CD4-positive, alpha-beta T cell (primary cell): ENCODE measurements around the gene KLRB1. TPM values are rescaled to one million over a fixed set of nuclear protein-coding genes. Genes with fewer than 3 reads are reported as not detected.

Experiments
- ATAC-seq: fragments of 200-7000 bp; cut with Tn5 transposase; one replicate; pipeline ENCODE4 v1.10.0; 2022; ENCODE audit warnings: mild to moderate bottlenecking; ENCODE audit not compliant: poor library complexity
- CTCF ChIA-PET: fragments of 350-600 bp; sonication (Branson Sonifier 250); formaldehyde crosslinking; loops from one replicate; lab custom pipeline; 2021; ENCODE audit warnings: antibody characterized with exemption, inconsistent platforms; lab: Charles Lee
- POLR2A ChIA-PET: fragments of 350-600 bp; sonication (Branson Sonifier 250); formaldehyde crosslinking; loops from one replicate; lab custom pipeline; 2021; ENCODE audit warnings: antibody characterized with exemption, inconsistent platforms; lab: Charles Lee
- DNase-seq, 14 experiments: peaks; one replicate each; pipeline ENCODE4 v3.0.0-alpha.2; 2013 to 2020; ENCODE audit warnings: mixed read lengths in 2 of 14
- H3K27ac ChIP-seq, 2 donors: one replicate each; pipeline versions ENCODE4 v1.5.1 to v1.7.0; 2013; ENCODE audit warnings: low read length in 2 of 2, low read depth in 1 of 2, mild to moderate bottlenecking in 1 of 2
- H3K27me3 ChIP-seq, 2 experiments: 1 replicate in 1 of 2; 2 replicates in 1 of 2; pipeline versions ENCODE4 v1.6.1 to v1.7.0; 2013; ENCODE audit warnings: low read length in 2 of 2, control low read depth in 1 of 2, mild to moderate bottlenecking in 1 of 2, moderate library complexity in 1 of 2; ENCODE audit not compliant: insufficient read depth in 2 of 2, control insufficient read depth in 1 of 2
- H3K36me3 ChIP-seq: one replicate; pipeline ENCODE4 v1.6.1; 2013; ENCODE audit warnings: low read length, control low read depth; ENCODE audit not compliant: insufficient read depth
- H3K4me1 ChIP-seq: one replicate; pipeline ENCODE4 v1.6.1; 2013; ENCODE audit warnings: low read length, control low read depth; ENCODE audit not compliant: insufficient read depth
- H3K4me3 ChIP-seq: one replicate; pipeline ENCODE4 v1.5.1; 2013; ENCODE audit warnings: mild to moderate bottlenecking, low read length, moderate library complexity
- H3K9me3 ChIP-seq, 2 experiments: 1 replicate in 1 of 2; 2 replicates in 1 of 2; pipeline versions ENCODE4 v1.6.1 to v1.7.0; 2013; ENCODE audit warnings: low read length in 2 of 2, mild to moderate bottlenecking in 2 of 2, control low read depth in 1 of 2, moderate library complexity in 1 of 2; ENCODE audit not compliant: control insufficient read depth in 1 of 2, insufficient read depth in 1 of 2
- H3K27ac Mint-ChIP-seq: one replicate; pipeline ENCODE4 v1.8.0; 2020; ENCODE audit warnings: mixed read lengths
- H3K27me3 Mint-ChIP-seq: one replicate; pipeline ENCODE4 v1.8.0; 2021; ENCODE audit warnings: mixed read lengths
- H3K36me3 Mint-ChIP-seq: one replicate; pipeline ENCODE4 v1.8.0; 2021; ENCODE audit warnings: low read depth, mixed read lengths
- H3K4me1 Mint-ChIP-seq: one replicate; pipeline ENCODE4 v1.8.0; 2021; ENCODE audit warnings: low read depth, mixed read lengths
- H3K4me3 Mint-ChIP-seq: one replicate; pipeline ENCODE4 v1.8.0; 2020; ENCODE audit warnings: mild to moderate bottlenecking, mixed read lengths
- H3K9me3 Mint-ChIP-seq: one replicate; pipeline ENCODE4 v1.8.0; 2020; ENCODE audit warnings: mixed read lengths
- CTCF ChIP-seq: fragments of 200-600 bp; IDR thresholded peaks from one replicate; pipeline ENCODE4 v1.8.0; 2022; ENCODE audit warnings: antibody characterized with exemption, mild to moderate bottlenecking
- intact Hi-C, 2 experiments: fragments of 100-400 bp; cut with DNase I in 1 of 2; cut with micrococcal nuclease in 1 of 2; formaldehyde crosslinking; loops; one replicate each; pipeline versions ENCODE4 v1.15.1 to v1.9.0; 2023 to 2025; cut with DNase I, micrococcal nuclease
- polyA plus RNA-seq, 2 donors: library from polyadenylated mRNA; unstranded; fragments of 120-200 nt; gene quantifications; one replicate each; pipeline ENCODE4 v1.2.1, GENCODE V29; 2013
- total RNA-seq, 174 experiments: library from RNA in 2 of 174; stranded (reverse) in 2 of 174; gene quantifications; one replicate each; pipeline ENCODE4 v1.2.3 and lab custom pipeline; 2021 to 2026

Gene KLRB1
- total RNA-seq = 10 to 100 TPM; 54.8 to 56.2 TPM
- polyA plus RNA-seq (2013, experiment 1 of 2) = 174 TPM
- 172 TPM for polyA plus RNA-seq (2013, experiment 2 of 2)
- 0.33 to 248 (median 62.7) reads per million in 172 experiments for total RNA-seq (lab: John Stamatoyannopoulos, UW)

GRCh38 chr12:9607716-9608115, at the start of gene KLRB1:
Gene KLRB1 (minus strand): TSS chr12:9607916. CDS start chr12:9607839, 77 bp downstream.
- H3K4me1 ChIP-seq = peaks cover 13% of the 10 kb centered on the region
- peak within 1 kb of the TSS; percentile 80 for H3K27ac Mint-ChIP-seq
- no peaks in the 10 kb centered on the region for H3K27me3 ChIP-seq
- no peak for TF ChIP-seq CTCF
- ATAC-seq (no peak), DNase-seq (peak in 2 of 14 experiments; percentile 16 to 36)
- H3K27ac ChIP-seq = peak within 1 kb of the TSS in 1 of 2 donors; percentile 37
- peaks cover 56% of the 10 kb centered on the region for H3K4me1 Mint-ChIP-seq
- peaks cover 14% of the 10 kb centered on the region for H3K36me3 Mint-ChIP-seq
- H3K36me3 ChIP-seq = no peaks in the 10 kb centered on the region
- peaks cover 2% of the 10 kb centered on the region for H3K9me3 Mint-ChIP-seq
- peak within 1 kb of the TSS; percentile 73 for H3K4me3 Mint-ChIP-seq
- H3K27me3 Mint-ChIP-seq = no peaks in the 10 kb centered on the region
- peaks cover 0 to 10% of the 10 kb centered on the region in 2 experiments for H3K9me3 ChIP-seq
- intact Hi-C loops = no loop called here
- ChIA-PET CTCF (no interaction called here), POLR2A (interaction anchor here (1.0 to 1.1 kb wide), 4 partner anchors 41 to 110 kb away, joined by 3 to 6 read pairs (median 4); no protein-coding TSS in a partner anchor)
- peak within 1 kb of the TSS; percentile 52 for H3K4me3 ChIP-seq

- TF ChIP-seq CTCF = no peak
- no peaks in the 10 kb centered on the region for H3K9me3 ChIP-seq
- peak overlapping the region; percentile 94 for H3K4me3 Mint-ChIP-seq
- intact Hi-C loops = loop anchor here in 1 of 2 experiments (1.0 to 10.0 kb wide), 5 partner anchors 17 to 564 kb away; partner anchors contain the start of gene GABARAPL1
- peaks cover 86% of the 10 kb centered on the region for H3K36me3 Mint-ChIP-seq
- no peaks in the 10 kb centered on the region for H3K9me3 Mint-ChIP-seq
- no peaks in the 10 kb centered on the region for H3K27me3 ChIP-seq
- H3K36me3 ChIP-seq = peaks cover 31% of the 10 kb centered on the region
- peaks cover 39% of the 10 kb centered on the region for H3K4me1 ChIP-seq
- H3K4me3 ChIP-seq = peak overlapping the region; percentile 90
- ChIA-PET POLR2A (interaction anchor here (0.7 to 17.4 kb wide), 26 partner anchors 10 to 216 kb away, joined by 3 to 648 read pairs (median 5); partner anchors contain the start of genes CD69, CLEC2B, CLEC2D and KLRB1), CTCF (interaction anchor here (0.7 to 2.3 kb wide), 5 partner anchors 10 to 99 kb away, joined by 4 to 8 read pairs (median 5); partner anchors contain the start of gene CLEC2D)
- H3K27ac ChIP-seq = peak overlapping the region; percentile 83 to 90
- H3K4me1 Mint-ChIP-seq = peaks cover 70% of the 10 kb centered on the region
- peak in 8 of 14 experiments; percentile 10 to 83 (median 52) for DNase-seq
- ATAC-seq = no peak
- no peaks in the 10 kb centered on the region for H3K27me3 Mint-ChIP-seq
- H3K27ac Mint-ChIP-seq = peak overlapping the region; percentile 89
Observed at GRCh38 chr12:9651265-9651729, 43.6 kb upstream of the KLRB1 start.

- Histone ChIP-seq H3K27ac (peak overlapping the region; percentile 83 to 90), H3K4me1 (peaks cover 34% of the 10 kb centered on the region), H3K4me3 (peak overlapping the region; percentile 90), H3K9me3 (peaks cover 0 to 2% of the 10 kb centered on the region in 2 experiments), H3K27me3 (no peaks in the 10 kb centered on the region), H3K36me3 (peaks cover 20% of the 10 kb centered on the region)
- H3K27me3 Mint-ChIP-seq = no peaks in the 10 kb centered on the region
- ATAC-seq (no peak), DNase-seq (no peak)
- H3K27ac Mint-ChIP-seq = peak overlapping the region; percentile 89
- no peak for TF ChIP-seq CTCF
- intact Hi-C loops = loop anchor here (1.0 to 10.0 kb wide), 6 partner anchors 19 to 565 kb away; partner anchors contain the start of genes CLEC2D (in 1 of the 2) and GABARAPL1 (in 1 of the 2)
- CTCF ChIA-PET = interaction anchor here (1.0 to 2.3 kb wide), 5 partner anchors 16 to 100 kb away, joined by 4 to 8 read pairs (median 5); partner anchors contain the start of gene CLEC2D
- peak overlapping the region; percentile 94 for H3K4me3 Mint-ChIP-seq
- peaks cover 78% of the 10 kb centered on the region for H3K36me3 Mint-ChIP-seq
- peaks cover 68% of the 10 kb centered on the region for H3K4me1 Mint-ChIP-seq
- H3K9me3 Mint-ChIP-seq = peaks cover 3% of the 10 kb centered on the region
- POLR2A ChIA-PET = interaction anchor here (1.0 to 17.4 kb wide), 19 partner anchors 14 to 217 kb away, joined by 3 to 648 read pairs (median 21); partner anchors contain the start of genes CD69, CLEC2B and CLEC2D
Observed at GRCh38 chr12:9650151-9650576, 42.4 kb upstream of the KLRB1 start.
